ENCODE results near the gene HES4.

HES4 gene

DNA sequence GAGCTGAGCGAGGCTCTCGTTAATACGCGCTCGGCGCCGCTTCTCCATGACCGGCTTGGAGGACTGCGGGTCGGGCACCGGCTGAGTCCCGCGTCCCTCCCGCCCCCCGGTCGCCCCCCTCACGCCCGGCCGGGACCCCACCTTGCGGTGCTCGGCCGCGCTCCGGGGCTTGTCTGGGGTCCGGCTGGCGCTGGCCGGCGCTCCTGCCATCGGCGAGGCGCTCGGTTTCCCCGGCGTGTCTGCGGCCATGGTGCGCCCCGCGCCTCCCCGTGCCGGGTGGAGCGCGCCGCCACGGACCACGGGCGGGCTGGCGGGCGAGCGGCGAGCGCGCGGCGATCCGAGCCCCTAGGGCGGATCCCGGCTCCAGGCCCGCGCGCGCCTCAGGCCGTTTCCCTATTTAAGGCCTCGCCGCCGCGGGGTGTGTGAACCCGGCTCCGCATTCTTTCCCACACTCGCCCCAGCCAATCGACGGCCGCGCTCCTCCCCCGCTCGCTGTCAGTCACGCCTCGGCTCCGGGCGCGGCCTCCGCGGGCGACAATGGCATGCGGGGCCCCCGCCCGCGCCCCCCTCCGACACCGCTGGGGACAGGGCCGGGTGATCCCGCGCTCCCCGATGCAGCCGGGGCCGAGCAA, at the start of gene HES4:
TSS of gene HES4 (minus strand) at position 373 of the 632 bp plus-strand sequence. CDS start at position 249, 124 bp downstream.
- no peak for TF ChIP-seq CTCF (IDR thresholded peaks at IDR 0.05; ENCODE audit: low read depth, low read length)
- H3K4me3 ChIP-seq (ENCODE audit: low read depth, low read length): peak within 1 kb of the TSS; percentile 65

DNA sequence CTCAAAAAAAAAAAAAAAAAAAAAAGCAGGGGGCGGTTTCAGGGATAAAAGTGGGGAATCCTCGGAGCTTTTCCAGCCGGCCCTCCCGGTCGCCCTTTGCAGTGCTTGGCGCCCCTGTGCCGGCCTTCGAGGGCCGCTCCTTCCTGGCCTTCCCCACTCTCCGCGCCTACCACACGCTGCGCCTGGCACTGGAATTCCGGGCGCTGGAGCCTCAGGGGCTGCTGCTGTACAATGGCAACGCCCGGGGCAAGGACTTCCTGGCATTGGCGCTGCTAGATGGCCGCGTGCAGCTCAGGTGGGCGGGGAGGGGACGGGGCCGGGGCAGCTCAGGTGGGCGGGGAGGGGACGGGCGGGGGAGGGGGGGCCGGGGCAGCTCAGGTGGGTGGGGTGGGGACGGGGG, 48.9 kb upstream of the HES4 start:
- H3K4me3 ChIP-seq (ENCODE audit: low read depth, low read length): no peak overlapping the region
- no peak for TF ChIP-seq CTCF (IDR thresholded peaks at IDR 0.05; ENCODE audit: low read depth, low read length)

GRCh38 chr1:1047963-1048362, 48.1 kb upstream of the HES4 start:
- no peak overlapping the region for H3K4me3 ChIP-seq (ENCODE audit: low read depth, low read length)
- TF ChIP-seq CTCF (IDR thresholded peaks at IDR 0.05; ENCODE audit: low read depth, low read length): no peak

DNA sequence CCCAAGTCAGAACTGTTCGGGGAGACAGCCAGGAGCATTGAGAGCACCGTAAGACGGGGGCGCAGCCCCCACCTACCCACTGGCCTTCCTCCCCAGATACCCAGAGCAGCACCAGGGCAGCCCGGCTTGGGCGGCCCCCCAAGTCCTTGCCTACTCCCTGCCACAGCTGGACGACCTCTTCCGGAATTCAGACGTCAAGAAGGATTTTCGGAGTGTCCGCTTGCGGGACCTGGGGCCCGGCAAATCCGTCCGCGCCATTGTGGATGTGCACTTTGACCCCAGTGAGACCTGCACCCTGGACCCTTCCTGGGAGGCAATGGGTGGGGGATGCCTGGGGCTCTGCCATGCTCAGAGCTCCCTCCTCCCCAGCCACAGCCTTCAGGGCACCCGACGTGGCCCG, 47.5 kb upstream of the HES4 start:
- no peak overlapping the region for H3K4me3 ChIP-seq (ENCODE audit: low read depth, low read length)
- TF ChIP-seq CTCF (IDR thresholded peaks at IDR 0.05; ENCODE audit: low read depth, low read length): no peak

GRCh38 chr1:1046767-1047166, 46.9 kb upstream of the HES4 start:
- H3K4me3 ChIP-seq (ENCODE audit: low read depth, low read length): no peak overlapping the region
- no peak for TF ChIP-seq CTCF (IDR thresholded peaks at IDR 0.05; ENCODE audit: low read depth, low read length)

GRCh38 chr1:1046243-1046642, 46.3 kb upstream of the HES4 start:
- no peak for TF ChIP-seq CTCF (IDR thresholded peaks at IDR 0.05; ENCODE audit: low read depth, low read length)
- no peak overlapping the region for H3K4me3 ChIP-seq (ENCODE audit: low read depth, low read length)

GRCh38 chr1:1045129-1045528, 45.2 kb upstream of the HES4 start:
- no peak overlapping the region for H3K4me3 ChIP-seq (ENCODE audit: low read depth, low read length)
- TF ChIP-seq CTCF (IDR thresholded peaks at IDR 0.05; ENCODE audit: low read depth, low read length): no peak
